NCI-H2196 (cell line): Measurements from ENCODE around the gene ETF1.

ENCODE experiments used
- DNase-seq: peaks from one replicate; lab custom pipeline; 2025; ENCODE audit not compliant: unreplicated experiment; lab: John Stamatoyannopoulos, UW

The ETF1 gene

GRCh38 chr5:138465261-138466124 lies 77.5 kb downstream of the ETF1 start, which contains the start of gene EGR1:
TSS of gene EGR1 (plus strand) at chr5:138465479. CDS start at chr5:138465762, 283 bp downstream.
- peak; percentile 92 for DNase-seq

- DNase-seq: peak; percentile 97
Measured at GRCh38 chr5:138464388-138465260, 78.4 kb downstream of the ETF1 start.

GRCh38 chr5:138464008-138464387 lies 79.0 kb downstream of the ETF1 start:
- DNase-seq: peak; percentile 97

GRCh38 chr5:138463419-138464007 lies 79.5 kb downstream of the ETF1 start:
- no peak for DNase-seq

GRCh38 chr5:138461343-138462125 lies 81.5 kb downstream of the ETF1 start:
- no peak for DNase-seq

- no peak for DNase-seq
Measured at GRCh38 chr5:138460032-138460693, 82.9 kb downstream of the ETF1 start.

- no peak for DNase-seq
Measured at GRCh38 chr5:138459311-138459933, 83.6 kb downstream of the ETF1 start.

GRCh38 chr5:138458856-138459255 lies 84.2 kb downstream of the ETF1 start:
- no peak for DNase-seq

- no peak for DNase-seq
Measured at GRCh38 chr5:138458384-138458783, 84.7 kb downstream of the ETF1 start.

- DNase-seq: no peak
Measured at GRCh38 chr5:138457531-138458275, 85.3 kb downstream of the ETF1 start.
